ENCODE data around the gene ZC3H18. TPM values are rescaled to one million over a fixed set of nuclear protein-coding genes. Genes with fewer than 3 reads are reported as not detected.
A peak's percentile ranks its signal among the peaks of the same experiment; 100 is the strongest.

ZC3H18 gene
- total RNA-seq, 3 donors from 2014 or later, result 37.4 to 54.8 (median 48.1) TPM

DNA sequence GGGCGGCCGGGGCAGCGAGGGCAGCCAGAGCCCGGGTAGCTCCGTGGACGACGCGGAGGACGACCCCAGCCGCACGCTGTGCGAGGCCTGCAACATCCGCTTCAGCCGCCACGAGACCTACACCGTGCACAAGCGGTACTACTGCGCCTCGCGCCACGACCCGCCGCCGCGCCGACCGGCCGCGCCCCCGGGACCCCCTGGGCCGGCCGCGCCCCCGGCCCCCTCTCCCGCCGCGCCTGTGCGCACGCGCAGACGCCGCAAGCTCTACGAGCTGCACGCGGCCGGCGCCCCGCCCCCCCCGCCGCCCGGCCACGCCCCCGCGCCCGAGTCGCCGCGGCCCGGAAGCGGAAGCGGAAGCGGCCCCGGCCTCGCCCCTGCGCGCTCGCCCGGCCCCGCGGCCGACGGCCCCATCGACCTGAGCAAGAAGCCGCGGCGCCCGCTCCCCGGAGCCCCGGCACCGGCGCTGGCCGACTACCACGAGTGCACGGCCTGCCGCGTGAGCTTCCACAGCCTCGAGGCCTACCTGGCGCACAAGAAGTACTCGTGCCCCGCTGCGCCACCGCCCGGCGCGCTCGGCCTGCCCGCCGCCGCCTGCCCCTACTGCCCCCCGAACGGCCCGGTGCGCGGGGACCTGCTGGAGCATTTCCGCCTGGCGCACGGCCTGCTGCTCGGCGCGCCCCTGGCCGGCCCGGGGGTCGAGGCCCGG, 36.1 kb upstream of the ZC3H18 start:
- H3K4me1 ChIP-seq (ENCODE audit: low read depth), result peaks cover 7% of the 10 kb centered on the region
- DNase-seq (peak; percentile 83 to 91 (median 85)), ATAC-seq (peak; percentile 90)
- intact Hi-C loops (cut with DNase I, micrococcal nuclease), result no loop called here
- no peaks in the 10 kb centered on the region for H3K9me3 ChIP-seq
- TF ChIP-seq, protein P1, sequence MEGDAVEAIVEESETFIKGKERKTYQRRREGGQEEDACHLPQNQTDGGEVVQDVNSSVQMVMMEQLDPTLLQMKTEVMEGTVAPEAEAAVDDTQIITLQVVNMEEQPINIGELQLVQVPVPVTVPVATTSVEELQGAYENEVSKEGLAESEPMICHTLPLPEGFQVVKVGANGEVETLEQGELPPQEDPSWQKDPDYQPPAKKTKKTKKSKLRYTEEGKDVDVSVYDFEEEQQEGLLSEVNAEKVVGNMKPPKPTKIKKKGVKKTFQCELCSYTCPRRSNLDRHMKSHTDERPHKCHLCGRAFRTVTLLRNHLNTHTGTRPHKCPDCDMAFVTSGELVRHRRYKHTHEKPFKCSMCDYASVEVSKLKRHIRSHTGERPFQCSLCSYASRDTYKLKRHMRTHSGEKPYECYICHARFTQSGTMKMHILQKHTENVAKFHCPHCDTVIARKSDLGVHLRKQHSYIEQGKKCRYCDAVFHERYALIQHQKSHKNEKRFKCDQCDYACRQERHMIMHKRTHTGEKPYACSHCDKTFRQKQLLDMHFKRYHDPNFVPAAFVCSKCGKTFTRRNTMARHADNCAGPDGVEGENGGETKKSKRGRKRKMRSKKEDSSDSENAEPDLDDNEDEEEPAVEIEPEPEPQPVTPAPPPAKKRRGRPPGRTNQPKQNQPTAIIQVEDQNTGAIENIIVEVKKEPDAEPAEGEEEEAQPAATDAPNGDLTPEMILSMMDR (IDR thresholded peaks at IDR 0.05), result no peak
- H3K36me3 ChIP-seq (ENCODE audit: low read depth), result no peaks in the 10 kb centered on the region
- peak overlapping the region; percentile 61 for H3K4me3 ChIP-seq

DNA sequence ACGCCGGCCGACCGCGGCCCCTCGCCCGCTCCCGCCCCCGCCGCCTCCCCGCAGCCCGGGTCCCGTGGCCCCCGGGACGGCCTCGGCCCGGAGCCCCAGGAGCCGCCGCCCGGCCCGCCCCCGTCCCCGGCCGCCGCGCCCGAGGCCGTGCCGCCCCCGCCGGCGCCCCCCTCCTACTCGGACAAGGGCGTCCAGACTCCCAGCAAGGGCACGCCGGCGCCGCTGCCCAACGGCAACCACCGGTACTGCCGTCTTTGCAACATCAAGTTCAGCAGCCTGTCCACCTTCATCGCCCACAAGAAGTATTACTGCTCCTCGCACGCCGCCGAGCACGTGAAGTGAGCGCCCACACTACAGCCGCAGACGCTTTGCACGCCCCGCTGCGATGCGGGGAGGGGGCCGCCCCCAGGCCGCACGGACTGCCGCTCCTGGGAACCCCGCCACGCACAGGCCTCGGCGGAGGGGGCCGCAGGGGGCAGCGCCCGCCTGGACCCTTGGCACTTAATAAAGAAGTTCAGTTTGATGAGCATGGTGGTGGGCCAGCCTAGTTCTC, 35.5 kb upstream of the ZC3H18 start:
- H3K4me3 ChIP-seq, result peak overlapping the region; percentile 61
- intact Hi-C loops (cut with DNase I, micrococcal nuclease), result no loop called here
- DNase-seq, result peak; percentile 58 to 78 (median 73)
- H3K4me1 ChIP-seq (ENCODE audit: low read depth), result peaks cover 7% of the 10 kb centered on the region
- H3K36me3 ChIP-seq (ENCODE audit: low read depth), result no peaks in the 10 kb centered on the region
- no peaks in the 10 kb centered on the region for H3K9me3 ChIP-seq
- TF ChIP-seq, protein P1 (IDR thresholded peaks at IDR 0.05), result no peak
- ATAC-seq, result peak; percentile 28

DNA sequence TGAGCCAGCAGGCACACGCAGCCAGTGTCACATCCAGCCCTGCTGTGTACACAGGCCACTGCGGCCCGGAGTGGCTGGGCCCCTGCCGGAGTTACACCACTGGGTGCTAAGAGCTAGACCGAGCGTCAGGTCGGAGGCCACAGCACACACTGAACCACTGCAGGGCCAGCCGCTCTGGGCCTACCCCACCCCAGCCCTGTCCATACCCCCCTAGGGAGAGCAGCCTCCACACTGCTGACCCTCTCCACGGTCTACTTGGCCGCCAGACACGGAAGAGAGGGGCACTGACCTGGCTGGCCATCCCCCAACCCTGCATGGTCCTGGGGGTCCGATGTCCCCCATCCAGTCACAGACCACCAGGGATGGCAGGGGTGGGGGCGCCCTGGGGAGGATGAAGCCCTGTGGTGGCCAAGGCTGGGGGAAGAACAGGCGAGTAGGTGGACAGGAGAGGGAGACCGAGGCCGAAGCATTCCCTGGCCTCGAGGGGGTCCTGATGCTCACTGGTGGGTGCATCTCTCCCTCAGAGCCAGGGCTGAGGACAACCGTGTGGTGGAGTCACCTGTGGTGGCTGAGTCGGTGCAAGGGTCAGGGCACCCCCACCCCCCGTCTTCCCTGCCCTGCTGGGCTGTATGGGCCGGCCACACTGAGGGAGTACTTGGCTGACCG, 34.9 kb upstream of the ZC3H18 start:
- Histone ChIP-seq H3K4me3 (no peak overlapping the region), H3K4me1 (ENCODE audit: low read depth) (peaks cover 7% of the 10 kb centered on the region), H3K36me3 (ENCODE audit: low read depth) (no peaks in the 10 kb centered on the region), H3K9me3 (no peaks in the 10 kb centered on the region)
- TF ChIP-seq, protein P1 (IDR thresholded peaks at IDR 0.05), result no peak
- ATAC-seq, result no peak
- intact Hi-C loops (cut with DNase I, micrococcal nuclease), result no loop called here
- DNase-seq, result no peak

DNA sequence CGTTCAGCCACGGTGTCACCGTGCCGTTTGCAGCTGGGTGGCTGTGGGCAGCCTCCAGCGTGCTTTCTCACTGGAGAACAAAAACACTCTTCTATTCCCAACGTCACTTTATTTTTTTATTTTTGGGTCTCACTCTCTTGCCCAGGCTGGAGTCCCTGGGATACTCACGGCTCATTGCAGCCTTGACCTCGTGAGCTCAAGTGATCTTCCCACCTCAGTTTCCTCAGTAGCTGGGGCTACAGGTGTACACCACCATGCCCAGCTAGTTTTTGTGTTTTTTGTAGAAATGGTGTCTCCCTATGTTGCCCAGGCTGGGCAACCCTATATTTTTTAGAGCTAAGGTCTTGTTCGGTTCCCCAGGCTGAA, 34.4 kb upstream of the ZC3H18 start:
- DNase-seq (no peak), ATAC-seq (no peak)
- Histone ChIP-seq H3K36me3 (ENCODE audit: low read depth) (no peaks in the 10 kb centered on the region), H3K9me3 (no peaks in the 10 kb centered on the region), H3K4me1 (ENCODE audit: low read depth) (peaks cover 9% of the 10 kb centered on the region), H3K4me3 (no peak overlapping the region)
- TF ChIP-seq, protein P1 (IDR thresholded peaks at IDR 0.05), result no peak
- intact Hi-C loops (cut with DNase I, micrococcal nuclease), result no loop called here

DNA sequence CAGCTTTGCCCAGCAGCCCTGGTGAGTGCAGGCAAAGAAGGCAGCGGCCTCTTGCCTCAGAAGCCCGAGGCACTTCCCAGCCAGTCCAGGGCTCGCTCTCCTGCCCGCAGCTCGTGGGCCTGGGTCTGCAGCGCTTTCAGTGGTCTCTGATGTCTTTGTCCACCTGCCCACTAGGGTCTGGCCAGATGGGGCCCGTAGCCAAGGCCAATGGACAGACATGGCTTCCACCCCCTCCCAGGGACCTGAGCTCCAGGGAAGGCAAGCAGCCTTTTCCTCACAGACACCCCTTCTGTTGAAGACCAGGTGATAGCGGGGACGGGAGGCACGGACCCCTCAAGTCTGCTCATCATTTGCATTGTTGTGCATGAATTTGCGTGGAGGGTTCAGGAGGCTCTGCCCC, 33.7 kb upstream of the ZC3H18 start:
- TF ChIP-seq, protein P1 (IDR thresholded peaks at IDR 0.05), result no peak
- Histone ChIP-seq H3K4me1 (ENCODE audit: low read depth) (peaks cover 9% of the 10 kb centered on the region), H3K36me3 (ENCODE audit: low read depth) (no peaks in the 10 kb centered on the region), H3K9me3 (no peaks in the 10 kb centered on the region), H3K4me3 (no peak overlapping the region)
- ATAC-seq (no peak), DNase-seq (no peak)
- intact Hi-C loops (cut with DNase I, micrococcal nuclease), result no loop called here
